Activated CD4-positive, alpha-beta T cell treated with anti-CD3 and anti-CD28 coated beads for 24 hours (primary cell): ENCODE data around the gene TAF11L8.
"Not testable (repeated sequence)": the region's sequence is repeated elsewhere in the genome, so short reads cannot be mapped to it uniquely, and the experiment has no call there.

ENCODE experiments used
- DNase-seq, 2 donors: peaks; one replicate each; pipeline ENCODE4 v3.0.0-alpha.2; 2020; ENCODE audit warnings: low read depth in 2 of 2

TAF11L8 gene

DNA sequence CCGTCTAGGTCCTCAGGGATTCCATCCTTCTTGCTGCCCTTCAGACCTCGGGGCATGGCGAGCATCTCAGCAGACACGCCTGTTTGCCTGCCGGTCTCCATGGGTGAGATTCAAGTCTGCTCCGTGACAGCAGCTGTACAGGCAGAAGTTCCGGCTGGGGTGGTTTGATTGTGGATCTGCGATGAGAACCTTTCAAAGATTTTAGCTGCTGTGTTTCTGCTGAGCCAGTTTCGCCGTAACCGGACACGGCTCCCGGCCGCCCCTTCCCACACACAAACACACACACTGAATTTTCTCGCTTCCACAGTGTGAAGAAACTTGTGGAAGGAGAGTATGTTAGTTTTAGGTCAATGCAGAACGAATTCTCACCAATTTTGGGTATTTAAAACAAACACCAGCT, at the start of gene TAF11L8:
TSS of gene TAF11L8 (minus strand) at position 101 of the 400 bp plus-strand sequence.
- DNase-seq, result not testable (repeated sequence)

DNA sequence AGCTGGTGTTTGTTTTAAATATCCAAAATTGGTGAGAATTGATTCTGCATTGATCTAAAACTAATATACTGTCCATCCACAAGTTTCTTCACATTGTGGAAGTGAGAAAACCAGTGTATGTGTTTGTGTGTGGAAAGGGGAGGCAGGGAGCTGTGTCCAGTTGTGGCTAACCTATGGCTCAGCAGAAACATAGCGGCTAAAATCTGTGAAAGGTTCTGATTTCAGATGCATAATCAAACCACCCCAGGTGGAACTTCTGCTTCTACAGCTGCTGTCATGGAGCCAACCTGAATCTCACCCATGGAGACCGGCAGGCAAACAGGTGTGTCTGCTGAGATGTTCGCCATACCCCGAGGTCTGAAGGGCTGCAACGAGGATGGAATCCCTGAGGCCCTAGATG, 43.4 kb upstream of the TAF11L8 start, which contains the start of gene TAF11L14:
TSS of gene TAF11L14 (plus strand) at position 301 of the 400 bp plus-strand sequence.
- no peak for DNase-seq

DNA sequence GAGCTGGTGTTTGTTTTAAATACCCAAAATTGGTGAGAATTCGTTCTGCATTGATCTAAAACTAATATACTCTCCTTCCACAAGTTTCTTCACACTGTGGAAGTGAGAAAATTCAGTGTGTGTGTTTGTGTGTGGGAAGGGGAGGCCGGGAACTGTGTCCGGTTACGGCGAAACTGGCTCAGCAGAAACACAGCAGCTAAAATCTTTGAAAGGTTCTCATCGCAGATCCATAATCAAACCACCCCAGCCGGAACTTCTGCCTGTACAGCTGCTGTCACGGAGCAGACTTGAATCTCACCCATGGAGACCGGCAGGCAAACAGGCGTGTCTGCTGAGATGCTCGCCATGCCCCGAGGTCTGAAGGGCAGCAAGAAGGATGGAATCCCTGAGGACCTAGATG, 41.0 kb upstream of the TAF11L8 start, which contains the start of gene TAF11L13:
TSS of gene TAF11L13 (plus strand) at position 301 of the 400 bp plus-strand sequence.
- not testable (repeated sequence) for DNase-seq

DNA sequence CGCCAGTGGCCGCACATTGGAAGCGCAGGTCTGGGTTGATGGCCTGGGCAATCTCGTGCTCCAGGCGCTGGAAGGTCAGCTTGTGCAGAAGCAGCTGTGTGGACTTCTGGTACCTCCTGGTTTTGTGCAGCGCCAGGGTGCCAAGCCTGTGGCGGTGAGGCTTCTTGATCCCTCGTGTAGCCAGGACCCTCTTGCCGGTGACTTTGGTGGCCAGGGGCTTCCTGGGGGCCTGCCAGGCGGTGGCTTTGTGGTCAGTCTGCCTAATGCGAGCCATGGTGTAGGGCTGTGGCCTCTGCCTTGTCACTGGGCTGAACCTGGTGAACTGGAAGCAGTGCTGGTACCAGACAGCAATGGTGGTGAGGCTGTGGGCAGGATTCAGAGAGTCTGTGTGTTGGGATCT, 34.9 kb upstream of the TAF11L8 start:
- no peak for DNase-seq

DNA sequence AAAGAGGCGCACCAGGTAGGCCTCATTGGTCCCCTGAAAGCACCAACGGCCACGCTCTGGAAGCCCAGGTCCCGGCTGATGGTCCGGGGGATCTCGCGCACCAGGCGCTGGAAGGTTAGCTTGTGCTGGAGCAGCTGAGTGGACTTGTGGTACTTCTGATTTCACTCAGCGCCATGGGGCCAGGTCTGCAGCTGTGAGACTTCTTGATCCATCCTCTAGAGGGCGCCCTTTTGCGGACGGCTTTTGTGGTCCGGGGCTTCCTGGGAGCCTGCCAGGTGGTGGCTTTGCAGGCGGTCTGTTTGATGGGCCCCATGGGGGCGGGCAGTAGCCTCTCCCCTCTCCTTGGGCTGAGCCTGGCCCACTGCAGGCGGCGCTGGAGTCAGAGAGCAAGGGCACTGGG, 29.9 kb upstream of the TAF11L8 start:
- DNase-seq, result no peak

DNA sequence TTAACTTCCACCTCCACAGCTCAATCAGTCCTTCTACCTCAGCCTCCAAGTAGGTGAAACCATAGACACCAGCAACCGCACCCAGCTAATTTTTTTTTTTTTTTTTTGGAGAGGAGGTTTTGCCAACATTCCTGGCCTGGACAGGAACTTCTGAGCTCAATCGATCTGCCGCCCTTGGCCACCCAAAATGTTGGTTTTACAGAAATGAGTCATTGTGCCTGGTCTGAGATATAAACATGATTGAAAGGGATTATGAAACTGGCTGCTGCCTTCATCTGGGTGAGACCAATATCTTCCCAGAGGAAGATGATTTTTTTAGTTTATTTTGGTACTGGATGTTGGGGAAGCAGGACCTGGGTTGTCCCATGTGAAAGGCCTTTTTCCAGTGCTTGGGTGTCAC, 28.6 kb upstream of the TAF11L8 start:
- DNase-seq, result no peak

DNA sequence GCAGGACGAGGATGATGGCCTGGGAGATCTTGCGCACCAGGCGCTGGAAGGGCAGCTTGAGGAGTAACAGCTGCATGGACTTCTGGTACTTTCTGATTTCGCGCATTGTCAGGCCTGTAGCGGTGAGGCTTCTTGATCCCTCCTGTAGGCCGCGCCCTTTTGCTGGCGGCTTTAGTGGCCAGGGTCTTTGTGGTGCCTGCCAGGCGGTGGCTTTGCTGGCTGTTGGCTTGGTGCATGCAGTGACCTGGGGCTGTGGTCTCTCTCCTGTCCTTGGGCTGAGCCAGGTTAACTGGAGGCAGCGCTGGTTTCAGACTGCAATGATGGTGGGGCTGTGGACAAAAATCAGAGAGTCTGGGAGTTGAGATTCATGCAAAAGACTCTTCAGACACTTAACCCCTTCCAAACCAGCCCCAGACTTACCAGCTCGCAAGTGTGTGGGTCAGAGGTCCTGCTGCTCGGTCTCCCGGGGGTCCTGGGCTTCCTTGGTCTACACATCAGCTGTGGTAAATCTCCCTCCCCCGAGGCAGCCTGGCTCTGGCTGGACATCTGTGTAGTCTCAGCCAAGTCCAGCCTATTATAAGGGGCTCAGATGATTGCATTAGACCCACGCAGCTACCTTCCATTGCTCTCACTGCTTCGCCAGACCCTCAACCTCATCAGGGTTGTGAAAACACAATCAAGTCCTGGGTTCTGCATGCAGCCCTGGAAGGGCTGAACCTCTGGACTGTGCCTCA, 24.3 kb upstream of the TAF11L8 start:
- no peak for DNase-seq

DNA sequence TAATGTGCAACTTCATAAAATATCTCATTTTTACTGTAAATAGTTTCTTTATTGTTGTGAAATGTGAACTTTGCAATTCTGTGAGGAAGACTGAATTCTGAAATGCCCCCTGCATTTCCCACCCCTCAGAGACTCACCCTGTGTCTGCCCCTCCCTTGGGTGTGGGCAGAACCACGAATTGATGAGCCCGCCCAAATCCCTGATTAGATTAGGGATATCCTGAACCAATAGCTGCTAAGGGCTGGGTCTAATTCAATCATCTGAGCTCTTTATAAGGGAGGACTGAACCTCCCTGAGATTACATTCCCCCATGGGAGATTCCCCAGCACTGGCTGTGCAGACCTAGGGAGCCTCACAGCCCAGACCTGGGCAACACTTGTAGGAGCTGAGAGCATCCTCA, 19.3 kb upstream of the TAF11L8 start, which contains the start of gene TAF11L12:
TSS of gene TAF11L12 (plus strand) at position 301 of the 400 bp plus-strand sequence.
- not testable (repeated sequence) for DNase-seq

DNA sequence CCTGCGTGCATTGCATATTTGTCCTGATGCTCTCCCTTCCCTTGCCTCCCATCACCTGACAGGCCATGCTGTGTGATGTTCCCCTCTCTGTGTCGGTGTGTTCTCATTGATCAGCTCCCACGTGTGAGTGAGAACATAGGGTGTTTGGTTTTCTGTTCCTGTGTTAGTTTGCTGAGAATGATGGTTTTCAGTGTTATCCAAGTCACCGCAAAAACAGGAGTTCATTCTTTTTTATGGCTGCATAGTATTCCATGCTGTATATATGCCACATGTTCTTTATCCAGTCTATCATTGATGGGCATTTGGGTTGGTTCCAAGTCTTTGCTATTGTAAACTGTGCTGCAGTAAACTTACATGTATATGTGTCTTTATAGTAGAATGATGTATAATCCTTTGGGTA, 16.7 kb upstream of the TAF11L8 start:
- DNase-seq, result not testable (repeated sequence)

DNA sequence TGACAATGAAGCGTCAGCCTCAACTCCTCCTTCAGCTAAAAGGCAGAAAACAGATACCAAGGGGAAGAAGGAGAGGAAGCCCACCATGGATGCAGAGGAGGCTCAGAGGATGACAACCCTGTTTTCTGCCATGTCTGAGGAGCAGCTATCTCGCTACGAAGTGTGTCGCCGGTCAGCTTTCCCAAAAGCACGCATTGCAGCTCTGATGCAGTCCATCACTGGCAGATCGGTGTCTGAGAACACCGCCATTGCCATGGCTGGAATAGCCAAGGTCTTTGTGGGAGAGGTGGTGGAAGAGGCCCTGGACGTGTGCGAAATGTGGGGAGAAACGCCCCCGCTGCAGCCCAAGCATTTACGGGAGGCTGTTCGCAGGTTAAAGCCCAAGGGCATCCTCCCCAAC, 14.2 kb upstream of the TAF11L8 start:
- DNase-seq, result no peak

DNA sequence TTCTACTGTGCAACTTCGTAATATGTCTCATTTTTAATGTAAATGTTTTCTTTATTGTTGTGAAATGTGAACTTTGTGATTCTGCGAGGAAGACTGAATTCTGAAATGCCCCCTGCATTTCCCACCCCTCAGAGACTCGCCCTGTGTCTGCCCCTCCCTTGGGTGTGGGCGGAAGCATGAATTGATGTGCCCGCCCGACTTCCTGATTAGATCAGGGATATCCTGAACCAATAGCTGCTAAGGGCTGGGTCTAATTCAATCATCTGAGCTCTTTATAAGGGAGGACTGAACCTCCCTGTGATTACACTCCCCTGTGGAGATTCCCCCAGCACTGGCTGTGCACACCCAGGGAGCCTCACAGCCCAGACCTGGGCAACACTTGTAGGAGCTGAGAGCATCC, 13.1 kb upstream of the TAF11L8 start, which contains the start of gene TAF11L11:
TSS of gene TAF11L11 (plus strand) at position 304 of the 400 bp plus-strand sequence.
- DNase-seq, result not testable (repeated sequence)

DNA sequence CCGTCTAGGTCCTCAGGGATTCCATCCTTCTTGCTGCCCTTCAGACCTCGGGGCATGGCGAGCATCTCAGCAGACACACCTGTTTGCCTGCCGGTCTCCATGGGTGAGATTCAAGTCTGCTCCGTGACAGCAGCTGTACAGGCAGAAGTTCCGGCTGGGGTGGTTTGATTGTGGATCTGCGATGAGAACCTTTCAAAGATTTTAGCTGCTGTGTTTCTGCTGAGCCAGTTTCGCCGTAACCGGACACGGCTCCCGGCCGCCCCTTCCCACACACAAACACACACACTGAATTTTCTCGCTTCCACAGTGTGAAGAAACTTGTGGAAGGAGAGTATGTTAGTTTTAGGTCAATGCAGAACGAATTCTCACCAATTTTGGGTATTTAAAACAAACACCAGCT, 7.0 kb upstream of the TAF11L8 start, which contains the start of gene TAF11L10:
TSS of gene TAF11L10 (minus strand) at position 101 of the 400 bp plus-strand sequence.
- not testable (repeated sequence) for DNase-seq

DNA sequence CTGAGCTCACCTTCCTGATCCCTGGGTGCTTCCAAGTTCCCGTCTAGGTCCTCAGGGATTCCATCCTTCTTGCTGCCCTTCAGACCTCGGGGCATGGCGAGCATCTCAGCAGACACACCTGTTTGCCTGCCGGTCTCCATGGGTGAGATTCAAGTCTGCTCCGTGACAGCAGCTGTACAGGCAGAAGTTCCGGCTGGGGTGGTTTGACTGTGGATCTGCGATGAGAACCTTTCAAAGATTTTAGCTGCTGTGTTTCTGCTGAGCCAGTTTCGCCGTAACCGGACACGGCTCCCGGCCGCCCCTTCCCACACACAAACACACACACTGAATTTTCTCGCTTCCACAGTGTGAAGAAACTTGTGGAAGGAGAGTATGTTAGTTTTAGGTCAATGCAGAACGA, 3.5 kb upstream of the TAF11L8 start, which contains the start of gene TAF11L9:
TSS of gene TAF11L9 (minus strand) at position 140 of the 400 bp plus-strand sequence.
- not testable (repeated sequence) for DNase-seq

DNA sequence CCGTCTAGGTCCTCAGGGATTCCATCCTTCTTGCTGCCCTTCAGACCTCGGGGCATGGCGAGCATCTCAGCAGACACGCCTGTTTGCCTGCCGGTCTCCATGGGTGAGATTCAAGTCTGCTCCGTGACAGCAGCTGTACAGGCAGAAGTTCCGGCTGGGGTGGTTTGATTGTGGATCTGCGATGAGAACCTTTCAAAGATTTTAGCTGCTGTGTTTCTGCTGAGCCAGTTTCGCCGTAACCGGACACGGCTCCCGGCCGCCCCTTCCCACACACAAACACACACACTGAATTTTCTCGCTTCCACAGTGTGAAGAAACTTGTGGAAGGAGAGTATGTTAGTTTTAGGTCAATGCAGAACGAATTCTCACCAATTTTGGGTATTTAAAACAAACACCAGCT, 5.1 kb downstream of the TAF11L8 start, which contains the start of gene TAF11L7:
TSS of gene TAF11L7 (minus strand) at position 101 of the 400 bp plus-strand sequence.
- not testable (repeated sequence) for DNase-seq
